ENCODE results near the gene RAD51. TPM values are rescaled to one million over a fixed set of nuclear protein-coding genes. Genes with fewer than 3 reads are reported as not detected.

RAD51 gene
- total and polyA plus RNA-seq, 2 of the 8 experiments (the other 6 are each of a cell fraction or from before 2014, with no cell fraction given): 32.2 to 42.4 TPM

DNA sequence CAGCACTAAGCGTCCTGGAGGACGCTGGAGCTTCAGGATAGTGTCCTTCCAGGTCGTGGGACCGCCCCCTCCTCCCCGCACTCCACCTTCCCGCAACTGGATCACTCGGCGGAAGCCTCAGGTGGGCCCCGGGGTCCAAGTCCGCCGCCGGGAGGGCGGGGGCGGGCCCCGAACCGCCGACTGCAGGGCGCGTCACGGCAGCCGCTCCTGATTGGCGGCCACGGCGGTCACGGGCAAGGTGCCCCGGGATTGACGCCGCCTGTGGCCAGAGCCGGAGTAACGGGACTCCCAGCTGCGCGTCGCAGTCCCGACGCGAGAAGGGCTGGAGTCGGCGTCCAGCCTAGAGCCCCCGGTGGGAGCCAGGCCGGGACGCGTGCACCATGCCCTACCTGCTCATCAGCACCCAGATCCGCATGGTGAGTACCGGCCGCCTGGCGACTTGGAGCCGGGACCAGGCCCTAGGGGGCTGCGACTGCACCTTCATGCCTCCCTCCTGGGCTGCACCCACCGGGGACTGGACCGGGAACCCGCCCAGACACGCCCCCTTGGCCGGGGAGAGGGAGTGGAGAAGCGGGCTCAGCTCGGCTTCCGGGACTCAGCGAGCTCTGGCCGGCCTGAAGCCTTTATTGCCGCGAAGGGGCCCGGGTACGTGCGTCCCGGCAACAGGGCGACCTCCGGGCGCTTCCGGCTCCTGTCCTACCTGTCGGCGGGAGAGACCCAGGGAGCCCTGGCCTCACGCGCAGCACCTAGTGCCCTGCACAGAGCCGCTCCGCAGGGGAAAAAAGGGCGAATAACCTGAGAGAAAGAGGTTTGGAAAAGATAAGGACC, 69.0 kb downstream of the RAD51 start, which contains the start of gene GCHFR (continued):
- TF ChIP-seq SAP30 (IDR thresholded peaks at IDR 0.05; ENCODE audit: insufficient read depth, insufficient replicate concordance, low read length): no peak
- TF ChIP-seq POU5F1 (IDR thresholded peaks at IDR 0.05; ENCODE audit: low read depth, low read length): no peak
- TF ChIP-seq CTBP2 (IDR thresholded peaks at IDR 0.05; ENCODE audit: borderline replicate concordance, insufficient read depth, insufficient read length, low read length): no peak
- peak; percentile 61 for TF ChIP-seq CREB1 (IDR thresholded peaks at IDR 0.05)
- no peak for TF ChIP-seq KDM5A (IDR thresholded peaks at IDR 0.05; ENCODE audit: low read length)
- TF ChIP-seq CHD1 (IDR thresholded peaks at IDR 0.05; ENCODE audit: low read depth, low read length): no peak
- TF ChIP-seq RAD21 (IDR thresholded peaks at IDR 0.05 in 1 of 2, conservative IDR thresholded peaks at IDR 0.05 in 1 of 2; ENCODE audit: low read depth in 2 of 2, low read length in 2 of 2): no peak; a peak in 1 of 4 replicates
- no peak for TF ChIP-seq NANOG (IDR thresholded peaks at IDR 0.05; ENCODE audit: insufficient read depth, low read depth, low read length, poor library complexity, severe bottlenecking)
- TF ChIP-seq SIN3A (conservative IDR thresholded peaks at IDR 0.05 in 1 of 2, IDR thresholded peaks at IDR 0.05 in 1 of 2; ENCODE audit: low read depth in 1 of 2, low read length in 2 of 2): 0 out of 4 replicates have a peak, but pooled peaks of 1 of the 2 experiments have one; percentile 20
- TF ChIP-seq BRCA1 (IDR thresholded peaks at IDR 0.05; ENCODE audit: low read depth, low read length): no peak
- peak in 1 of 2 experiments; percentile 74; a peak in 1 of 4 replicates for TF ChIP-seq HDAC2 (IDR thresholded peaks at IDR 0.05; ENCODE audit: borderline replicate concordance in 1 of 2, low read depth in 2 of 2, low read length in 2 of 2)
- TF ChIP-seq JUND (IDR thresholded peaks at IDR 0.05; ENCODE audit: low read length): no peak
- TF ChIP-seq, protein P1, sequence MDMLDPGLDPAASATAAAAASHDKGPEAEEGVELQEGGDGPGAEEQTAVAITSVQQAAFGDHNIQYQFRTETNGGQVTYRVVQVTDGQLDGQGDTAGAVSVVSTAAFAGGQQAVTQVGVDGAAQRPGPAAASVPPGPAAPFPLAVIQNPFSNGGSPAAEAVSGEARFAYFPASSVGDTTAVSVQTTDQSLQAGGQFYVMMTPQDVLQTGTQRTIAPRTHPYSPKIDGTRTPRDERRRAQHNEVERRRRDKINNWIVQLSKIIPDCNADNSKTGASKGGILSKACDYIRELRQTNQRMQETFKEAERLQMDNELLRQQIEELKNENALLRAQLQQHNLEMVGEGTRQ (IDR thresholded peaks at IDR 0.05; ENCODE audit: low read length): no peak; the same call in 1 of the 2 replicates
- no peak for TF ChIP-seq KDM1A (IDR thresholded peaks at IDR 0.05; ENCODE audit: borderline replicate concordance, low read length)
- TF ChIP-seq YY1 (IDR thresholded peaks at IDR 0.05; ENCODE audit: low read depth, low read length): no peak
- peak; percentile 58; the same call in 1 of the 2 replicates for TF ChIP-seq PHF8 (conservative IDR thresholded peaks at IDR 0.05; ENCODE audit: low read depth, low read length)
- TF ChIP-seq RNF2 (IDR thresholded peaks at IDR 0.05; ENCODE audit: borderline replicate concordance, low read depth, low read length, missing control alignments, poor library complexity, severe bottlenecking): no peak
- TF ChIP-seq RXRA (IDR thresholded peaks at IDR 0.05; ENCODE audit: insufficient read depth, low read depth, low read length): no peak
- no peak for TF ChIP-seq SP1 (IDR thresholded peaks at IDR 0.05; ENCODE audit: low read depth, low read length)
- no peak for TF ChIP-seq CHD2 (IDR thresholded peaks at IDR 0.05; ENCODE audit: low read length)
